ENCODE measurements around the gene CEP104.

CEP104 gene

GRCh38 chr1:3891329-3891865 is 34.4 kb upstream of the CEP104 start:
- Histone ChIP-seq H3K27ac (no peak overlapping the region), H3K36me3 (peaks cover 49% of the 10 kb centered on the region), H3K4me3 (ENCODE audit: low read depth, low read length) (no peak overlapping the region), H3K27me3 (ENCODE audit: insufficient read depth, low read depth, severe bottlenecking) (no peaks in the 10 kb centered on the region), H3K9me3 (ENCODE audit: severe bottlenecking) (no peaks in the 10 kb centered on the region)
- TF ChIP-seq CTCF (IDR thresholded peaks at IDR 0.05; ENCODE audit: low read depth, low read length), result no peak
- DNase-seq, result no peak

GRCh38 chr1:3890389-3891328 is 33.6 kb upstream of the CEP104 start:
- no peak overlapping the region for H3K4me3 ChIP-seq (ENCODE audit: low read depth, low read length)
- H3K9me3 ChIP-seq (ENCODE audit: severe bottlenecking), result no peaks in the 10 kb centered on the region
- no peak overlapping the region for H3K27ac ChIP-seq
- H3K27me3 ChIP-seq (ENCODE audit: insufficient read depth, low read depth, severe bottlenecking), result no peaks in the 10 kb centered on the region
- no peak for TF ChIP-seq CTCF (IDR thresholded peaks at IDR 0.05; ENCODE audit: low read depth, low read length)
- DNase-seq, result no peak
- peaks cover 45% of the 10 kb centered on the region for H3K36me3 ChIP-seq

GRCh38 chr1:3889936-3890335 is 32.9 kb upstream of the CEP104 start:
- Histone ChIP-seq H3K4me3 (ENCODE audit: low read depth, low read length) (no peak overlapping the region), H3K27me3 (ENCODE audit: insufficient read depth, low read depth, severe bottlenecking) (no peaks in the 10 kb centered on the region), H3K27ac (no peak overlapping the region), H3K9me3 (ENCODE audit: severe bottlenecking) (no peaks in the 10 kb centered on the region), H3K36me3 (peaks cover 44% of the 10 kb centered on the region)
- TF ChIP-seq CTCF (IDR thresholded peaks at IDR 0.05; ENCODE audit: low read depth, low read length), result no peak
- no peak for DNase-seq

GRCh38 chr1:3888301-3888700 is 31.3 kb upstream of the CEP104 start:
- Histone ChIP-seq H3K36me3 (peaks cover 39% of the 10 kb centered on the region), H3K9me3 (ENCODE audit: severe bottlenecking) (no peaks in the 10 kb centered on the region), H3K4me3 (ENCODE audit: low read depth, low read length) (no peak overlapping the region), H3K27me3 (ENCODE audit: insufficient read depth, low read depth, severe bottlenecking) (no peaks in the 10 kb centered on the region), H3K27ac (no peak overlapping the region)
- DNase-seq, result no peak
- no peak for TF ChIP-seq CTCF (IDR thresholded peaks at IDR 0.05; ENCODE audit: low read depth, low read length)

- no peak for DNase-seq
- Histone ChIP-seq H3K9me3 (ENCODE audit: severe bottlenecking) (no peaks in the 10 kb centered on the region), H3K36me3 (peaks cover 34% of the 10 kb centered on the region), H3K27me3 (ENCODE audit: insufficient read depth, low read depth, severe bottlenecking) (no peaks in the 10 kb centered on the region), H3K4me3 (ENCODE audit: low read depth, low read length) (no peak overlapping the region), H3K27ac (no peak overlapping the region)
- no peak for TF ChIP-seq CTCF (IDR thresholded peaks at IDR 0.05; ENCODE audit: low read depth, low read length)
Measured at GRCh38 chr1:3886691-3887090, 29.7 kb upstream of the CEP104 start.
